Activated naive CD8-positive, alpha-beta T cell treated with anti-CD3 and anti-CD28 coated beads, Interleukin-2, amount 10 ng/mL, durations not matched to agents 7 days and 5 days (primary cell): ENCODE data around the gene SLC16A10. TPM values are rescaled to one million over a fixed set of nuclear protein-coding genes. Genes with fewer than 3 reads are reported as not detected.

Experiments used
- ATAC-seq: fragments of 150-1000 bp; cut with Tn5 transposase; one replicate; pipeline ENCODE4 v1.10.0; 2021; ENCODE audit warnings: low read depth, moderate library complexity
- POLR2A ChIA-PET: fragments of 350-600 bp; sonication (Branson Sonifier 250); formaldehyde crosslinking; loops from one replicate; lab custom pipeline; 2021; ENCODE audit warnings: antibody characterized with exemption; lab: Charles Lee
- DNase-seq: peaks from one replicate; pipeline ENCODE4 v3.0.0; 2021
- H3K27ac Mint-ChIP-seq: one replicate; pipeline ENCODE4 v1.8.0; 2022; ENCODE audit warnings: mild to moderate bottlenecking, mixed read lengths
- H3K27me3 Mint-ChIP-seq: one replicate; pipeline ENCODE4 v1.8.0; 2022; ENCODE audit warnings: mild to moderate bottlenecking, moderate library complexity, mixed read lengths
- H3K36me3 Mint-ChIP-seq: one replicate; pipeline ENCODE4 v1.8.0; 2021; ENCODE audit warnings: mild to moderate bottlenecking, mixed read lengths
- H3K4me1 Mint-ChIP-seq: one replicate; pipeline ENCODE4 v1.8.0; 2021; ENCODE audit warnings: mixed read lengths
- H3K4me3 Mint-ChIP-seq: one replicate; pipeline ENCODE4 v1.8.0; 2022; ENCODE audit warnings: mild to moderate bottlenecking, moderate library complexity, mixed read lengths
- H3K9me3 Mint-ChIP-seq: one replicate; pipeline ENCODE4 v1.8.0; 2021; ENCODE audit warnings: mixed read lengths
- total RNA-seq, 2 experiments: library from RNA; stranded (reverse); gene quantifications; one replicate each; pipeline ENCODE4 v1.2.3, GENCODE V29; 2021

SLC16A10 gene
- total RNA-seq, 2 experiments from 2014 or later: 6.8 to 7.1 TPM

- Mint-ChIP-seq H3K4me3 (no peak overlapping the region), H3K36me3 (peaks cover 6% of the 10 kb centered on the region)
- POLR2A ChIA-PET: interaction anchor here (0.7 to 1.6 kb wide), 2 partner anchors 52 to 85 kb away, joined by 3 read pairs; partner anchors contain the start of gene SLC16A10
These were observed 84.5 kb downstream of the SLC16A10 start for GRCh38 chr6:111171577-111172400.

GRCh38 chr6:111172563-111172962 is 85.3 kb downstream of the SLC16A10 start:
- no peak overlapping the region for H3K27ac Mint-ChIP-seq
- ATAC-seq: no peak
- no peak for DNase-seq
- no peak overlapping the region for H3K4me3 Mint-ChIP-seq
- H3K4me1 Mint-ChIP-seq: peaks cover 20% of the 10 kb centered on the region
- POLR2A ChIA-PET: no interaction called here
- no peaks in the 10 kb centered on the region for H3K27me3 Mint-ChIP-seq
- peaks cover 2% of the 10 kb centered on the region for H3K9me3 Mint-ChIP-seq
- peaks cover 9% of the 10 kb centered on the region for H3K36me3 Mint-ChIP-seq

More at GRCh38 chr6:111171577-111172400, 84.5 kb downstream of the SLC16A10 start:
- H3K27ac Mint-ChIP-seq: no peak overlapping the region
- peaks cover 20% of the 10 kb centered on the region for H3K4me1 Mint-ChIP-seq
- no peaks in the 10 kb centered on the region for H3K27me3 Mint-ChIP-seq
- DNase-seq (no peak), ATAC-seq (peak; percentile 17)
- H3K9me3 Mint-ChIP-seq: peaks cover 3% of the 10 kb centered on the region

GRCh38 chr6:111173341-111173740 is 86.0 kb downstream of the SLC16A10 start:
- POLR2A ChIA-PET: interaction anchor here (1.2 kb wide), 1 partner anchor 16 kb away, joined by 3 read pairs; no protein-coding TSS in a partner anchor
- ATAC-seq (no peak), DNase-seq (no peak)
- no peak overlapping the region for H3K27ac Mint-ChIP-seq
- H3K36me3 Mint-ChIP-seq: peaks cover 14% of the 10 kb centered on the region
- peak overlapping the region; percentile 18 for H3K4me3 Mint-ChIP-seq
- H3K4me1 Mint-ChIP-seq: peaks cover 20% of the 10 kb centered on the region
- H3K27me3 Mint-ChIP-seq: no peaks in the 10 kb centered on the region
- H3K9me3 Mint-ChIP-seq: peaks cover 2% of the 10 kb centered on the region

GRCh38 chr6:111173946-111174345 is 86.6 kb downstream of the SLC16A10 start:
- DNase-seq: no peak
- no peaks in the 10 kb centered on the region for H3K27me3 Mint-ChIP-seq
- no peak overlapping the region for H3K27ac Mint-ChIP-seq
- peaks cover 20% of the 10 kb centered on the region for H3K4me1 Mint-ChIP-seq
- peaks cover 2% of the 10 kb centered on the region for H3K9me3 Mint-ChIP-seq
- POLR2A ChIA-PET: interaction anchor here (1.2 kb wide), 1 partner anchor 17 kb away, joined by 3 read pairs; no protein-coding TSS in a partner anchor
- ATAC-seq: peak; percentile 75
- H3K4me3 Mint-ChIP-seq: peak overlapping the region; percentile 39
- peaks cover 14% of the 10 kb centered on the region for H3K36me3 Mint-ChIP-seq

GRCh38 chr6:111175109-111175508 is 87.8 kb downstream of the SLC16A10 start:
- no peak for ATAC-seq
- Mint-ChIP-seq H3K27me3 (no peaks in the 10 kb centered on the region), H3K9me3 (peaks cover 2% of the 10 kb centered on the region), H3K36me3 (peaks cover 14% of the 10 kb centered on the region), H3K27ac (no peak overlapping the region), H3K4me3 (no peak overlapping the region), H3K4me1 (peaks cover 20% of the 10 kb centered on the region)
- DNase-seq: no peak
- POLR2A ChIA-PET: interaction anchor here (0.7 kb wide), 1 partner anchor 13 kb away, joined by 3 read pairs; no protein-coding TSS in a partner anchor

- Mint-ChIP-seq H3K9me3 (no peaks in the 10 kb centered on the region), H3K27me3 (no peaks in the 10 kb centered on the region), H3K27ac (no peak overlapping the region), H3K4me1 (peaks cover 20% of the 10 kb centered on the region), H3K36me3 (peaks cover 11% of the 10 kb centered on the region), H3K4me3 (no peak overlapping the region)
- DNase-seq: no peak
- ATAC-seq: no peak
- POLR2A ChIA-PET: no interaction called here
These were observed 88.9 kb downstream of the SLC16A10 start for GRCh38 chr6:111176038-111176759.

- no peaks in the 10 kb centered on the region for H3K9me3 Mint-ChIP-seq
- peaks cover 11% of the 10 kb centered on the region for H3K36me3 Mint-ChIP-seq
- POLR2A ChIA-PET: interaction anchor here (0.7 kb wide), 1 partner anchor 26 kb away, joined by 3 read pairs; no protein-coding TSS in a partner anchor
- H3K4me3 Mint-ChIP-seq: no peak overlapping the region
- H3K27ac Mint-ChIP-seq: no peak overlapping the region
- ATAC-seq (no peak), DNase-seq (no peak)
- H3K4me1 Mint-ChIP-seq: peaks cover 20% of the 10 kb centered on the region
- H3K27me3 Mint-ChIP-seq: no peaks in the 10 kb centered on the region
These were observed 89.4 kb downstream of the SLC16A10 start for GRCh38 chr6:111176760-111177099.

- no peaks in the 10 kb centered on the region for H3K27me3 Mint-ChIP-seq
- no peaks in the 10 kb centered on the region for H3K9me3 Mint-ChIP-seq
- ATAC-seq (no peak), DNase-seq (no peak)
- H3K36me3 Mint-ChIP-seq: peaks cover 11% of the 10 kb centered on the region
- H3K4me3 Mint-ChIP-seq: no peak overlapping the region
- POLR2A ChIA-PET: interaction anchor here (0.7 kb wide), 1 partner anchor 27 kb away, joined by 3 read pairs; no protein-coding TSS in a partner anchor
- H3K4me1 Mint-ChIP-seq: peaks cover 17% of the 10 kb centered on the region
- no peak overlapping the region for H3K27ac Mint-ChIP-seq
These were observed 89.8 kb downstream of the SLC16A10 start for GRCh38 chr6:111177131-111177530.

GRCh38 chr6:111183702-111184517 is 96.6 kb downstream of the SLC16A10 start:
- Mint-ChIP-seq H3K27ac (no peak overlapping the region), H3K4me1 (no peaks in the 10 kb centered on the region), H3K4me3 (no peak overlapping the region), H3K27me3 (no peaks in the 10 kb centered on the region), H3K36me3 (peaks cover 9% of the 10 kb centered on the region), H3K9me3 (no peaks in the 10 kb centered on the region)
- DNase-seq: no peak
- POLR2A ChIA-PET: no interaction called here
- ATAC-seq: no peak

- Mint-ChIP-seq H3K9me3 (peaks cover 5% of the 10 kb centered on the region), H3K27ac (no peak overlapping the region), H3K4me3 (no peak overlapping the region), H3K4me1 (no peaks in the 10 kb centered on the region), H3K27me3 (no peaks in the 10 kb centered on the region), H3K36me3 (peaks cover 13% of the 10 kb centered on the region)
- DNase-seq (no peak), ATAC-seq (no peak)
- POLR2A ChIA-PET: no interaction called here
These were observed 97.7 kb downstream of the SLC16A10 start for GRCh38 chr6:111184827-111185532.

GRCh38 chr6:111185954-111186353 is 98.7 kb downstream of the SLC16A10 start:
- no peaks in the 10 kb centered on the region for H3K27me3 Mint-ChIP-seq
- ATAC-seq (no peak), DNase-seq (no peak)
- no peaks in the 10 kb centered on the region for H3K4me1 Mint-ChIP-seq
- no peak overlapping the region for H3K4me3 Mint-ChIP-seq
- POLR2A ChIA-PET: no interaction called here
- peaks cover 13% of the 10 kb centered on the region for H3K36me3 Mint-ChIP-seq
- H3K9me3 Mint-ChIP-seq: peaks cover 6% of the 10 kb centered on the region
- H3K27ac Mint-ChIP-seq: no peak overlapping the region

- ATAC-seq (no peak), DNase-seq (no peak)
- no peaks in the 10 kb centered on the region for H3K27me3 Mint-ChIP-seq
- no peak overlapping the region for H3K27ac Mint-ChIP-seq
- peaks cover 15% of the 10 kb centered on the region for H3K36me3 Mint-ChIP-seq
- peaks cover 8% of the 10 kb centered on the region for H3K9me3 Mint-ChIP-seq
- POLR2A ChIA-PET: no interaction called here
- no peaks in the 10 kb centered on the region for H3K4me1 Mint-ChIP-seq
- no peak overlapping the region for H3K4me3 Mint-ChIP-seq
These were observed 100.6 kb downstream of the SLC16A10 start for GRCh38 chr6:111187874-111188273.
